C4-2B (cell line): ENCODE results near the gene LARGE1.

Experiments
- H3K27ac ChIP-seq: fragments of 450-650 bp; 2 replicates; pipeline ENCODE4 v1.5.1; 2017
- CTCF ChIP-seq: fragments of 450-650 bp; conservative IDR thresholded peaks from 2 replicates; pipeline ENCODE4 v1.5.1; 2017; ENCODE audit warnings: mild to moderate bottlenecking
- ZFX ChIP-seq: fragments of 450-650 bp; IDR thresholded peaks from 2 replicates; pipeline ENCODE4 v1.6.1; 2017

Gene LARGE1

GRCh38 chr22:33838644-33839043 is 81.6 kb downstream of the LARGE1 start:
- no peak overlapping the region for H3K27ac ChIP-seq
- TF ChIP-seq CTCF (no peak), ZFX (no peak)

DNA sequence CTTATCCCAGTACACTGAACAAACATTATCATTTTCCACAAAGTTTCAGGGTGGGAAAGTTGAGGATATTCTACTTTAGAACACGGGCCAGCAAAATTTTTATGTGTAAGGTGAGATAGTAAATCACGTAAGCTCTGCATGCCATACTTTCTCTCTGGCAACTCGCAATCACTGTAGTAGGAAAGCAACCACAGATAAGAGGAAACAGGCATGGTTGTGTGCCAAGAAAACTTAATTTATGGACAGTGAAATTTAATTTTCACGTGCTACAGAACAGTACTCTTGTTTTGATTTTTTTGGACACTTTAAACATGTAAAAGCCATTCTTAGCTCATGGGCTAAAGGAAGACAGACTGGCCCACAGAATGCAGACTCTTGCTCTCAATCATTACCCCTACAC is 82.5 kb downstream of the LARGE1 start:
- H3K27ac ChIP-seq = no peak overlapping the region
- TF ChIP-seq ZFX (no peak), CTCF (no peak)

GRCh38 chr22:33835265-33835664 is 85.0 kb downstream of the LARGE1 start:
- TF ChIP-seq ZFX (no peak), CTCF (no peak)
- H3K27ac ChIP-seq = no peak overlapping the region

- H3K27ac ChIP-seq = no peak overlapping the region
- no peak for TF ChIP-seq CTCF
- TF ChIP-seq ZFX = no peak
These were observed 87.6 kb downstream of the LARGE1 start for GRCh38 chr22:33832558-33833151.

DNA sequence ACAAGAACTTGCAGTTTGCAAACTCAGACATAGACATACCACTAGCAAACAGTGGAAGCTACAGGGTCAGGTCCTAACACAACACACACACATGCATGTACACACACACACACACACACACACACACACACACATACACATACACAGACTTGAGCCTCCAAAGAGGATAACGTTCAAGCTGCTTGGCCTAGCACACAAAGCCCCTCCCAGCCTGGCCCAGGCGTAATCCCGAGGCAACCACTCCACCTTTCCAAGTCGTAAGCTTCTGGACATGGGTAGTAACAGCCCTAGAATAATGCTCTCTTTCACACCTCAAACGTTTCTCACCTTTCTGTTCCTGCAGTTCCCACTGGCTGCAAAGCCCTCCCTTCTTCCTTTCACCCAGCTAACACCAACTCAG is 88.6 kb downstream of the LARGE1 start:
- TF ChIP-seq CTCF (no peak), ZFX (no peak)
- H3K27ac ChIP-seq = no peak overlapping the region

- no peak for TF ChIP-seq ZFX
- TF ChIP-seq CTCF = no peak
- no peak overlapping the region for H3K27ac ChIP-seq
These were observed 89.1 kb downstream of the LARGE1 start for GRCh38 chr22:33831207-33831606.

- TF ChIP-seq CTCF (no peak), ZFX (no peak)
- no peak overlapping the region for H3K27ac ChIP-seq
These were observed 90.6 kb downstream of the LARGE1 start for GRCh38 chr22:33829546-33830280.
